Uterus (tissue), 2 donors: Measurements from ENCODE around the gene IL6ST.

Source experiments
- CTCF ChIP-seq, 4 experiments: fragments of 200-600 bp in 2 of 4; fragments of 450-650 bp in 2 of 4; sonication (generic) in 2 of 4; IDR thresholded peaks; one replicate each; pipeline ENCODE4 v1.5.1; 2016 to 2019; ENCODE audit warnings: antibody characterized with exemption in 4 of 4, mild to moderate bottlenecking in 2 of 4, moderate library complexity in 1 of 4
- POLR2A ChIP-seq, 2 donors: fragments of 450-650 bp; IDR thresholded peaks; one replicate each; pipeline ENCODE4 v1.6.1; 2016; ENCODE audit warnings: antibody characterized with exemption in 2 of 2, mild to moderate bottlenecking in 1 of 2, moderate library complexity in 1 of 2

GRCh38 chr5:56028708-56029107 is 33.9 kb upstream of the IL6ST start:
- TF ChIP-seq CTCF (IDR thresholded peaks at IDR 0.05): no peak
- no peak for TF ChIP-seq POLR2A (IDR thresholded peaks at IDR 0.05)
